ENCODE data around the gene SMAD3.

DNA sequence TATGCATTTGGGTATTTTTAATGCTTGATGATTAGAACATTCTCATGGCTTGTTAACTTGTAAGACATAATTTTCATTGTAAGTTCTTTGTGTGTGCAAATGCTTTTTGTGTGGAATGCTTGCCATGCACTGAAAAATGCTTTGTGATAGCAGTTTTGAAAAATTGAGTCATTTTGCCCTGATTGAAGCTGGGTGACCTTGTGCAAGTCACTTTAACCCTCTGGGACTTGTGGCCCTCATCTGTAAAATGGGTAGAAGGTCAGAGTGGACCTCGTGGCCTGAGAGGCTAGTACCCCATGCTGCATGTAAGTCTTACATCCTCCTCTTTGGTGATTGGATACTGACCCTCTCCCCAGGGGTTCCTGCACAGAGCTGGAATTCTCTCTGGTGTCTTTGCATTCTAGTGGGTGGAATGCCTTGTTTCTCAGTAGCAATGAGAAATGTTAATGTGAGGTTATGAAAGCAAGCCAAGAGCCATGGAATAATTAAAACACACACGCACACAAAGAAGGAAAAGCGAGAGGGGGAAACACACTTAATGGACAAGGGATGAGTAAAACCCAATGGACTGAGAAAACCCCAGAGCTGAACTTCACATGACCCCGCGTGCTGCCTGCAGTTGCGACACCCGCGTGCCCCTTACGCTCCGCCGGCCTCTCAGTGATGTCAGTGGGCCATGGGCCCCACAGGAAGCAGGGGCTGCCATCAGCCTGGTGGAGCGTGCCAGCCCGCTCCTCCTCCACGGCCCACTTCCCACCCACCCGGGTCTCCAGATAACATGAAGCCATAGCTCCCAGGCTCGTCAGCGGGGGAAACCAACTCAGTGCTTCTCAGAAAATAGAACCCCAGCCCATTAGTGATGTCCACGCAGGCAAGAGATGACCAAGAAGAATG is 44.0 kb downstream of the SMAD3 start:
- TF ChIP-seq POLR2A (IDR thresholded peaks at IDR 0.05), result no peak
- TF ChIP-seq, protein P1, sequence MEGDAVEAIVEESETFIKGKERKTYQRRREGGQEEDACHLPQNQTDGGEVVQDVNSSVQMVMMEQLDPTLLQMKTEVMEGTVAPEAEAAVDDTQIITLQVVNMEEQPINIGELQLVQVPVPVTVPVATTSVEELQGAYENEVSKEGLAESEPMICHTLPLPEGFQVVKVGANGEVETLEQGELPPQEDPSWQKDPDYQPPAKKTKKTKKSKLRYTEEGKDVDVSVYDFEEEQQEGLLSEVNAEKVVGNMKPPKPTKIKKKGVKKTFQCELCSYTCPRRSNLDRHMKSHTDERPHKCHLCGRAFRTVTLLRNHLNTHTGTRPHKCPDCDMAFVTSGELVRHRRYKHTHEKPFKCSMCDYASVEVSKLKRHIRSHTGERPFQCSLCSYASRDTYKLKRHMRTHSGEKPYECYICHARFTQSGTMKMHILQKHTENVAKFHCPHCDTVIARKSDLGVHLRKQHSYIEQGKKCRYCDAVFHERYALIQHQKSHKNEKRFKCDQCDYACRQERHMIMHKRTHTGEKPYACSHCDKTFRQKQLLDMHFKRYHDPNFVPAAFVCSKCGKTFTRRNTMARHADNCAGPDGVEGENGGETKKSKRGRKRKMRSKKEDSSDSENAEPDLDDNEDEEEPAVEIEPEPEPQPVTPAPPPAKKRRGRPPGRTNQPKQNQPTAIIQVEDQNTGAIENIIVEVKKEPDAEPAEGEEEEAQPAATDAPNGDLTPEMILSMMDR (IDR thresholded peaks at IDR 0.05), result no peak
